ENCODE results near the gene SLC39A9. TPM values are rescaled to one million over a fixed set of nuclear protein-coding genes. Genes with fewer than 3 reads are reported as not detected.

Gene SLC39A9
- total RNA-seq, 4 donors from 2014 or later, result 20.6 to 23.2 (median 21.8) TPM

- ATAC-seq (no peak), DNase-seq (no peak)
- TF ChIP-seq POLR2A (IDR thresholded peaks at IDR 0.05), result no peak
- TF ChIP-seq CTCF (IDR thresholded peaks at IDR 0.05 in 4 of 5, conservative IDR thresholded peaks at IDR 0.05 in 1 of 5), result no peak
- Histone ChIP-seq H3K9me3 (no peaks in the 10 kb centered on the region), H3K27me3 (peaks cover 4 to 14% (median 9%) of the 10 kb centered on the region in 3 donors), H3K36me3 (no peaks in the 10 kb centered on the region), H3K4me3 (no peak overlapping the region), H3K4me1 (peaks cover 17 to 24% of the 10 kb centered on the region in 2 donors), H3K27ac (no peak overlapping the region)
- intact Hi-C loops (cut with DNase I; ENCODE audit: low total_unique reads), result no loop called here
- in situ Hi-C loops (cut with MboI; ENCODE audit: low sequenced_read_pairs in 4 of 4), result no loop called here
Measured at GRCh38 chr14:69485701-69486100, 87.2 kb downstream of the SLC39A9 start.

GRCh38 chr14:69487226-69487625 lies 88.7 kb downstream of the SLC39A9 start:
- H3K27me3 ChIP-seq, result peaks cover 4 to 14% (median 9%) of the 10 kb centered on the region in 3 donors
- no peak for TF ChIP-seq CTCF (IDR thresholded peaks at IDR 0.05 in 4 of 5, conservative IDR thresholded peaks at IDR 0.05 in 1 of 5)
- TF ChIP-seq POLR2A (IDR thresholded peaks at IDR 0.05), result no peak
- no peak for ATAC-seq
- in situ Hi-C loops (cut with MboI; ENCODE audit: low sequenced_read_pairs in 4 of 4) (no loop called here), intact Hi-C loops (cut with DNase I; ENCODE audit: low total_unique reads) (no loop called here)
- H3K4me1 ChIP-seq, result peaks cover 12 to 20% of the 10 kb centered on the region in 2 donors
- H3K9me3 ChIP-seq, result no peaks in the 10 kb centered on the region
- no peak overlapping the region for H3K4me3 ChIP-seq
- DNase-seq, result no peak
- no peaks in the 10 kb centered on the region for H3K36me3 ChIP-seq
- H3K27ac ChIP-seq, result no peak overlapping the region

- TF ChIP-seq POLR2A (IDR thresholded peaks at IDR 0.05), result no peak
- TF ChIP-seq CTCF (IDR thresholded peaks at IDR 0.05 in 4 of 5, conservative IDR thresholded peaks at IDR 0.05 in 1 of 5), result no peak
- no peaks in the 10 kb centered on the region for H3K36me3 ChIP-seq
- DNase-seq, result no peak
- no peak overlapping the region for H3K27ac ChIP-seq
- peaks cover 12 to 16% of the 10 kb centered on the region in 2 donors for H3K4me1 ChIP-seq
- peaks cover 4 to 14% (median 9%) of the 10 kb centered on the region in 3 donors for H3K27me3 ChIP-seq
- in situ Hi-C loops (cut with MboI; ENCODE audit: low sequenced_read_pairs in 4 of 4) (no loop called here), intact Hi-C loops (cut with DNase I; ENCODE audit: low total_unique reads) (no loop called here)
- no peaks in the 10 kb centered on the region for H3K9me3 ChIP-seq
- no peak for ATAC-seq
- no peak overlapping the region for H3K4me3 ChIP-seq
Measured at GRCh38 chr14:69487771-69488170, 89.3 kb downstream of the SLC39A9 start.

- ATAC-seq, result no peak
- in situ Hi-C loops (cut with MboI; ENCODE audit: low sequenced_read_pairs in 4 of 4), result no loop called here
- peaks cover 4 to 14% (median 9%) of the 10 kb centered on the region in 3 donors for H3K27me3 ChIP-seq
Measured at GRCh38 chr14:69489495-69489894, 91.0 kb downstream of the SLC39A9 start.

More at GRCh38 chr14:69489495-69489894, 91.0 kb downstream of the SLC39A9 start:
- Histone ChIP-seq H3K4me3 (no peak overlapping the region), H3K27ac (no peak overlapping the region), H3K9me3 (no peaks in the 10 kb centered on the region), H3K36me3 (no peaks in the 10 kb centered on the region), H3K4me1 (peaks cover 2 to 5% of the 10 kb centered on the region in 2 donors)
- DNase-seq, result no peak
- intact Hi-C loops (cut with DNase I; ENCODE audit: low total_unique reads), result no loop called here
- no peak for TF ChIP-seq CTCF (IDR thresholded peaks at IDR 0.05 in 4 of 5, conservative IDR thresholded peaks at IDR 0.05 in 1 of 5)
- TF ChIP-seq POLR2A (IDR thresholded peaks at IDR 0.05), result no peak

Data from gastrocnemius medialis (tissue), 4 donors.